AG04449 (cell line): ENCODE data around the gene SWSAP1.
"Not testable (repeated sequence)": the region's sequence is repeated elsewhere in the genome, so short reads cannot be mapped to it uniquely, and the experiment has no call there.

Source experiments
- CTCF ChIA-PET: fragments of 350-600 bp; formaldehyde crosslinking; extraction: SDS; loops from one replicate; lab custom pipeline; 2021; ENCODE audit warnings: antibody characterized with exemption; lab: Yijun Ruan, JAX
- POLR2A ChIA-PET: fragments of 400-600, 350-600 bp; formaldehyde crosslinking; extraction: SDS; loops from one replicate; lab custom pipeline; 2020; ENCODE audit warnings: antibody characterized with exemption, inconsistent platforms; lab: Yijun Ruan, JAX
- DNase-seq: peaks from one replicate; pipeline ENCODE4 v3.0.0-alpha.2; 2010; ENCODE audit warnings: low read depth, low spot score
- H3K4me3 ChIP-seq: 2 replicates; pipeline ENCODE4 v1.5.1; 2011; ENCODE audit warnings: low read depth, mild to moderate bottlenecking, control low read depth, low read length
- CTCF ChIP-seq: IDR thresholded peaks from one replicate; pipeline ENCODE4 v1.5.1; 2011; ENCODE audit warnings: mild to moderate bottlenecking, moderate library complexity, low read length, control low read depth, inconsistent platforms; ENCODE audit not compliant: insufficient read depth; ENCODE audit errors: missing control alignments

Gene SWSAP1

GRCh38 chr19:11377237-11377636 is 2.8 kb downstream of the SWSAP1 start:
- CTCF ChIA-PET = interaction anchor here (0.8 to 5.6 kb wide), 11 partner anchors 8 to 239 kb away, joined by 3 to 18 read pairs (median 4); partner anchors contain the start of gene PRKCSH
- peak; percentile 57 for DNase-seq
- no peak for TF ChIP-seq CTCF
- H3K4me3 ChIP-seq = no peak overlapping the region
- POLR2A ChIA-PET = interaction anchor here (0.5 to 0.7 kb wide), 4 partner anchors 31 to 142 kb away, joined by 3 to 5 read pairs (median 3); partner anchors contain the start of genes CCDC159 and TMEM205

GRCh38 chr19:11377756-11378155 is 3.3 kb downstream of the SWSAP1 start:
- TF ChIP-seq CTCF = no peak
- CTCF ChIA-PET = interaction anchor here (0.8 to 5.6 kb wide), 10 partner anchors 9 to 240 kb away, joined by 3 to 18 read pairs (median 4); partner anchors contain the start of gene PRKCSH
- no peak for DNase-seq
- peak overlapping the region; percentile 3; the same call in 1 of the 2 replicates for H3K4me3 ChIP-seq
- POLR2A ChIA-PET = interaction anchor here (0.5 to 0.7 kb wide), 4 partner anchors 32 to 141 kb away, joined by 3 to 5 read pairs (median 3); partner anchors contain the start of genes CCDC159 and TMEM205

GRCh38 chr19:11378319-11379189 is 4.1 kb downstream of the SWSAP1 start:
- peak; percentile 40 for TF ChIP-seq CTCF
- POLR2A ChIA-PET = no interaction called here
- CTCF ChIA-PET = interaction anchor here (1.3 to 5.6 kb wide), 6 partner anchors 10 to 104 kb away, joined by 3 to 18 read pairs (median 6); partner anchors contain the start of gene PRKCSH
- no peak overlapping the region for H3K4me3 ChIP-seq
- peak; percentile 36 for DNase-seq

GRCh38 chr19:11379269-11379845 is 4.9 kb downstream of the SWSAP1 start:
- DNase-seq, H3K4me3 ChIP-seq, POLR2A ChIA-PET: not testable (repeated sequence)
- CTCF ChIA-PET = interaction anchor here (1.1 to 5.6 kb wide), 6 partner anchors 9 to 157 kb away, joined by 4 to 45 read pairs (median 8); no protein-coding TSS in a partner anchor

- H3K4me3 ChIP-seq = peak overlapping the region; percentile 75; the same call in 1 of the 2 replicates
- DNase-seq = no peak
- ChIA-PET POLR2A (no interaction called here), CTCF (interaction anchor here (0.7 to 4.0 kb wide), 17 partner anchors 9 to 157 kb away, joined by 3 to 45 read pairs (median 8); partner anchors contain the start of genes CCDC159, ODAD3, PRKCSH and TMEM205)
- TF ChIP-seq CTCF = no peak
Observed at GRCh38 chr19:11379857-11380350, 5.4 kb downstream of the SWSAP1 start.
